ENCODE results near the gene RBM33.

Gene RBM33

GRCh38 chr7:155602750-155603149 is 41.7 kb upstream of the RBM33 start:
- no peak for TF ChIP-seq NFRKB (IDR thresholded peaks at IDR 0.05)
- TF ChIP-seq HDGF (IDR thresholded peaks at IDR 0.05; ENCODE audit: borderline replicate concordance): no peak
- no peak for TF ChIP-seq FOXK2 (IDR thresholded peaks at IDR 0.05)
- no peak for TF ChIP-seq FOXM1 (IDR thresholded peaks at IDR 0.05; ENCODE audit: borderline replicate concordance)
- no peak for TF ChIP-seq ZNF384 (IDR thresholded peaks at IDR 0.05)
- no peak for TF ChIP-seq FOXA1 (IDR thresholded peaks at IDR 0.05)
- no peak for TF ChIP-seq ARNT (IDR thresholded peaks at IDR 0.05)
- TF ChIP-seq L3MBTL2 (conservative IDR thresholded peaks at IDR 0.05): no peak
- TF ChIP-seq TARDBP (IDR thresholded peaks at IDR 0.05): no peak
- no peak for TF ChIP-seq ELF4 (IDR thresholded peaks at IDR 0.05)
- no peak for TF ChIP-seq PKNOX1 (IDR thresholded peaks at IDR 0.05)
- no peak for TF ChIP-seq SUZ12 (IDR thresholded peaks at IDR 0.05)
- DNase-seq (ENCODE audit: extremely low spot score): no peak
- ChIA-PET POLR2A (no interaction called here), CTCF (no interaction called here)

- DNase-seq (ENCODE audit: extremely low spot score): no peak
- TF ChIP-seq PKNOX1 (IDR thresholded peaks at IDR 0.05) (no peak), SP1 (IDR thresholded peaks at IDR 0.05) (no peak), FOXK2 (IDR thresholded peaks at IDR 0.05) (no peak), ELF4 (IDR thresholded peaks at IDR 0.05) (no peak), BHLHE40 (IDR thresholded peaks at IDR 0.05; ENCODE audit: borderline replicate concordance) (no peak)
- CTCF ChIA-PET: no interaction called here
- POLR2A ChIA-PET: no interaction called here
Measured at GRCh38 chr7:155603205-155603857, 41.1 kb upstream of the RBM33 start.

GRCh38 chr7:155603858-155604503 is 40.5 kb upstream of the RBM33 start:
- ChIA-PET POLR2A (no interaction called here), CTCF (no interaction called here)
- TF ChIP-seq L3MBTL2 (conservative IDR thresholded peaks at IDR 0.05): no peak
- no peak for DNase-seq (ENCODE audit: extremely low spot score)

DNA sequence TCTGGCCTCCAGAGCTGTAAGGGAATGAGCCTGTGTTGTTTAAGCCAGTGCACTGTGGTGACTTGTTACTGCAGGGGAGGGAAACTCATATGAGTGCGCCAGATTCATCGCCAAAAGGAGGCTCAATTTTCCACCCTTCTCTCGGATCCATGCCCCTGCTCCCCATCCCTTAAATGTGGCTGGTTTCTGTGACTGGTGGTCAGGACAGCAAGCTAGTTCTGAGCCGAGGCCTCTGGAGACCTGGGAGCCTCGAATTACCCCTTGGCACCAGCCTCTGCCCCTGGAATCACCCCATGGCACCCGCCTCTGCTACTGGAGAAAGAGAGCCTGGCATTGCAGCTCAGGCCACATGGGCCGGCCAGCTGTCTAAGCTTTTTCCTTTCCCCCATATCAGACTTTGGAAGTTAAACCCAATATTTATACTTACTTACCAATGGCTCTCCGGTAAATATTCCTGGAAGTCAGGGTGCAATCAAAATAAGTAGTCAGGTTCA is 39.9 kb upstream of the RBM33 start:
- DNase-seq (ENCODE audit: extremely low spot score): no peak
- ChIA-PET POLR2A (no interaction called here), CTCF (no interaction called here)
- TF ChIP-seq PKNOX1 (IDR thresholded peaks at IDR 0.05) (no peak), L3MBTL2 (conservative IDR thresholded peaks at IDR 0.05) (no peak), FOXM1 (IDR thresholded peaks at IDR 0.05; ENCODE audit: borderline replicate concordance) (no peak), BHLHE40 (IDR thresholded peaks at IDR 0.05; ENCODE audit: borderline replicate concordance) (no peak), ELF4 (IDR thresholded peaks at IDR 0.05) (no peak), HDGF (IDR thresholded peaks at IDR 0.05; ENCODE audit: borderline replicate concordance) (no peak)

DNA sequence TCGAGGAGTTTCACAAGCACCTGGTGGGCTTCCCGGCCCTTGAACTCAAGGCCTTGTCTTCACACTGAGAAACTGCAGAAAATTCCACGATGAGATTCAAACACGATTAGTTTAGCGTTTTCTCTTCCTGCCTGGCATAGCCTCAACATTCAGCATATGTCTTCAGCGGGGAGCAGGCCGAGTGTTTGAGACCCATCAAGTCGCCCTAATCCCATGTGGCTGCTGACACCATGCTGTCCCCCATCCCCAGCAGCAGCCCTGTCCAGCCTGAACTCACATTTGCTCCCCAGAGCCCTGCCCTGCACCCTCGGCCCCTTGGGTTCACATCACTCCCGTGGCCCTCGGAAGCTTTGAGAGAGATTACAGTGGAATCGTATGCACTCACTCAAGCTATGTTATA is 35.3 kb upstream of the RBM33 start:
- CTCF ChIA-PET: interaction anchor here (3.0 kb wide), 1 partner anchor 10 kb away, joined by 16 read pairs; no protein-coding TSS in a partner anchor
- DNase-seq (ENCODE audit: extremely low spot score): no peak
- no peak for TF ChIP-seq PKNOX1 (IDR thresholded peaks at IDR 0.05)
- no peak for TF ChIP-seq L3MBTL2 (conservative IDR thresholded peaks at IDR 0.05)
- POLR2A ChIA-PET: no interaction called here

- ChIA-PET CTCF (interaction anchor here (1.1 kb wide), 1 partner anchor 12 kb away, joined by 4 read pairs; no protein-coding TSS in a partner anchor), POLR2A (no interaction called here)
- TF ChIP-seq SUZ12 (IDR thresholded peaks at IDR 0.05) (no peak), NFRKB (IDR thresholded peaks at IDR 0.05) (no peak), BHLHE40 (IDR thresholded peaks at IDR 0.05; ENCODE audit: borderline replicate concordance) (no peak), ZNF384 (IDR thresholded peaks at IDR 0.05) (no peak), PKNOX1 (IDR thresholded peaks at IDR 0.05) (no peak), FOXK2 (IDR thresholded peaks at IDR 0.05) (no peak), FOXM1 (IDR thresholded peaks at IDR 0.05; ENCODE audit: borderline replicate concordance) (no peak), FOXA1 (IDR thresholded peaks at IDR 0.05) (no peak), ARNT (IDR thresholded peaks at IDR 0.05) (no peak), ELF4 (IDR thresholded peaks at IDR 0.05) (no peak), TARDBP (IDR thresholded peaks at IDR 0.05) (no peak), HDGF (IDR thresholded peaks at IDR 0.05; ENCODE audit: borderline replicate concordance) (no peak), L3MBTL2 (conservative IDR thresholded peaks at IDR 0.05) (no peak), CTBP1 (IDR thresholded peaks at IDR 0.05; ENCODE audit: borderline replicate concordance) (no peak), LEF1 (IDR thresholded peaks at IDR 0.05; ENCODE audit: borderline replicate concordance) (no peak)
- DNase-seq (ENCODE audit: extremely low spot score): no peak
Measured at GRCh38 chr7:155610633-155611193, 33.7 kb upstream of the RBM33 start.
